ENCODE results near the gene CUL9.

Gene CUL9

GRCh38 chr6:43267619-43268354 lies 85.8 kb downstream of the CUL9 start:
- TF ChIP-seq POLR2A (IDR thresholded peaks at IDR 0.05; ENCODE audit: low read length) (no peak), GATA1 (IDR thresholded peaks at IDR 0.05; ENCODE audit: low read depth, low read length) (no peak)
- peak in 1 of 2 experiments; percentile 39 for DNase-seq

GRCh38 chr6:43268355-43268700 lies 86.3 kb downstream of the CUL9 start:
- DNase-seq, result no peak
- no peak for TF ChIP-seq POLR2A (IDR thresholded peaks at IDR 0.05; ENCODE audit: low read length)
- no peak for TF ChIP-seq GATA1 (IDR thresholded peaks at IDR 0.05; ENCODE audit: low read depth, low read length)

GRCh38 chr6:43268782-43269272 lies 86.8 kb downstream of the CUL9 start:
- no peak for TF ChIP-seq POLR2A (IDR thresholded peaks at IDR 0.05; ENCODE audit: low read length)
- no peak for TF ChIP-seq GATA1 (IDR thresholded peaks at IDR 0.05; ENCODE audit: low read depth, low read length)
- no peak for DNase-seq

GRCh38 chr6:43269273-43270007 lies 87.4 kb downstream of the CUL9 start:
- DNase-seq, result peak; percentile 42 to 46

GRCh38 chr6:43271103-43271815 lies 89.3 kb downstream of the CUL9 start:
- DNase-seq, result no peak
- TF ChIP-seq GATA1 (IDR thresholded peaks at IDR 0.05; ENCODE audit: low read depth, low read length), result no peak
- no peak for TF ChIP-seq POLR2A (IDR thresholded peaks at IDR 0.05; ENCODE audit: low read length)

More at GRCh38 chr6:43269273-43270007, 87.4 kb downstream of the CUL9 start:
- TF ChIP-seq POLR2A (IDR thresholded peaks at IDR 0.05; ENCODE audit: low read length) (no peak), GATA1 (IDR thresholded peaks at IDR 0.05; ENCODE audit: low read depth, low read length) (no peak)

GRCh38 chr6:43271944-43272343 lies 89.9 kb downstream of the CUL9 start:
- DNase-seq, result no peak
- TF ChIP-seq GATA1 (IDR thresholded peaks at IDR 0.05; ENCODE audit: low read depth, low read length) (no peak), POLR2A (IDR thresholded peaks at IDR 0.05; ENCODE audit: low read length) (no peak)

- no peak for TF ChIP-seq POLR2A (IDR thresholded peaks at IDR 0.05; ENCODE audit: low read length)
- no peak for TF ChIP-seq GATA1 (IDR thresholded peaks at IDR 0.05; ENCODE audit: low read depth, low read length)
- no peak for DNase-seq
These were observed 91.7 kb downstream of the CUL9 start for GRCh38 chr6:43273707-43274106.

All from erythroblast (primary cell).